Stimulated activated CD4-positive, alpha-beta T cell treated with anti-CD3 and anti-CD28 coated beads, Interleukin-4, amount 100 ng/mL, for 24 hours (primary cell): ENCODE data around the gene HLA-DMA.
"Not testable (repeated sequence)": the region's sequence is repeated elsewhere in the genome, so short reads cannot be mapped to it uniquely, and the experiment has no call there.

ENCODE experiments used
- DNase-seq: peaks from one replicate; pipeline ENCODE4 v3.0.0-alpha.2; 2020

HLA-DMA gene

DNA sequence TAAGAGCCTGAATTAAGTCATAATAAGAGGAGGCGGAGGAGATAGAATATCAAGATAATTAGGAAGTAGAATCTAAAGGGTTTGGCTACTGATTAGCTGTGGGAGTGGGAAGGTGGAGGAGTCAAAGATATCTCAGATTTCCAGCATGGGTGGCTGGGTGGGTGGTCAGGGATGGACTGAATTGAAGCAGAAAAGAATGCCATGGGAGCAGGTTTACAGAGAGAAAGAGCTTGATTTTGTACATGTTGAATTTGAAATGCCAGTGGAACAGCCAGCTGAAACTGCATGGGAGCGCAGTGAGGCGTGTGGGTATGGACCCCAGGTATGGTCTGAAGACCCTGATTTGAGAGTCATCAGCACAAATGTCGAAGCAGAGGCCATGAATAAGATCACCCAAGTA lies 1.4 kb upstream of the HLA-DMA start:
- DNase-seq: no peak

DNA sequence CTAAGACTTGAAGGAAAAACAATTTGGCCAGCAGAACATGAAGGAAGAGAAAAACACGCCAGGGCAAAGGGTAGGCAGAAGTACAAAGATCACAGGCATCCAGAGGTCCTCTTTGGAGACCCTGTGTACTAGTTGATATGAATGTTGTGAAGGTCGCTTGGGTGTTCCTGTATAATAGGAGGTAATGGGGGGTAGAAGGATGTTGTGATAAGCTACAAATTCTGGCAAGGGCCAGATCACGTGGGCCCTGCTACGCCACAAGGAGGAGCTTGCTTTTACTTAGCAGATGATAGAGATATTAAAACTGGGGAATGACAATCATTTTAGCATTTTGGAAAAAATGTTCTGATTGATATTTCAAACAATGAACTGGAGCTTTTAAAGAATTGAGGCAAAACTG lies 878 bp upstream of the HLA-DMA start:
- DNase-seq: no peak

- no peak for DNase-seq
Measured at GRCh38 chr6:32950449-32950848, 2.4 kb downstream of the HLA-DMA start.

GRCh38 chr6:32950010-32950409 lies 2.9 kb downstream of the HLA-DMA start:
- DNase-seq: no peak

DNA sequence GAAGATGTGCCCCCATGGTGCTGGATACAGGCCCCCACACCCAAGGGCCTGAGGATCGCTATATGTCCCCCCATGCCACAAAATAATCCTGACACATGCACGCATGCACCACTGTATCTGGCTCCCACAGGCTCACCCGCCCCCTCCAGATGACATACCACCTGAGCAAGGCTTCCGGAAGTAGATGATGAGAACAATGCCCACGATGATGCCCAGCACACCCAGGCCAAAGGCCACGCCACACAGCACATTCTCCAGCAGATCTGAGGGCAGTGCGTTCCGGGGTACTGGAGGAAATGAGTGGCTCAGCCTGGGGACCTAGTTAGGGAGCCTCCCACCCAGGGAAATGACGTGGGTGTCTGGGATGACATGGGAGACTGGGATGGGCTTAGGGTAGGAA lies 3.8 kb downstream of the HLA-DMA start:
- no peak for DNase-seq

DNA sequence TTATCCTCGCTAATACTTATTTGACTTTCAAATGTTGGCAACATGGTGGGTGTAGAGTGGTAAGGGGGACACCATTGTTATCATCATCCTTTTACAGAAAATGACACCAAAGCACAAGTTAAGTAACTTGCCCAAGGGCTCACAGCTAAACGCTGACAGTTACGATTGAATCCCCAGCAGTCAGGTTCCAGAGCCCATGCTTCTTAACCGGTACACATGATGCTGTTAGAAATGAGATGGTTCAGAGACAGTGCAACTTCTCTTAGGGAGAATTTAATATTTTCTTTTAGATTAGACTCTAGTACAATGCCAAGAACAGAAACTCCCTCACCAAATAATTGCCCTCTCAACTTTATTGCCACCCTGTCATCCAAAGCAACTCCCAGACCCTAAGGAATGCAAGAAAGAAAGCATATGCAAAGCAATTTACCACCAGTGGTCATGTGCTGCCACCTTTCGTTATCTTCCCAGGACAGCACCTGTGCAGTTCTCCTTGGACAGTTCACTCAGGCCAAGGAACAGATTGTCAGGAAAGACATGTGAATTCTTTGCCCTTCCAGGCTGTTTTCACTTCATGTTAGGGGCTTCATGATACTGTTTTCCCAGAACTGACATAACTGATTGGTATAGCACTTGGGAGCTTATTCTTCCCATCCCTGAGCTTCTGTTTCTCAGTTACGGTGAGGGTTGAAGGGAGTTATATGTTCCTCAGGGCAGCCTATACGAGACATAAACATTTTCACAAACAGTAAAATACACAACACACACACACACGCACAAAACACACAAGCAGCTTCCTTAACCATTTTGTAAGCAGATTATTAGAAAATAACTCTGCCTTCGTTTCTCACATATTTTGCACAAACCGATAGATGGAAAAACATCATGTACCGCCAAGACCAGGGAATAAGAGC lies 5.1 kb downstream of the HLA-DMA start:
- DNase-seq: peak; percentile 41

- DNase-seq: no peak
Measured at GRCh38 chr6:32946893-32947292, 6.0 kb downstream of the HLA-DMA start.

DNA sequence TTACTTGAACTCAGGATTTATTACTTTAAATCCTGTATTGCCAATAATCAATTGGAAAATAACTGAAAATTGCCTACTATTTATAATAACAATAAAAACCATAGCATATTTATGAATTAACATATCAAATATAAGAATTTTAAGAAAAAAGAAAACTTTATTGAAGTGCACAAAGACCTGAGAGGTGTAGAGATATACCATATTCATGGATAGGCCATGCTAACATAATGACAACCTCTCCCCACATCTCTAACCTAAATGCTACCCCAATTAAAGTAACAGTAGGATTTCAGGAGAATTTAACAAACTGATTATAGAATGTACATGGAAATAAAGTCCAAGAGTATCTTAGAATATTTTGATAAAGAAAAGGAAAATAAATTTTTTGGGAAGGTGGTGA lies 6.9 kb downstream of the HLA-DMA start:
- no peak for DNase-seq

DNA sequence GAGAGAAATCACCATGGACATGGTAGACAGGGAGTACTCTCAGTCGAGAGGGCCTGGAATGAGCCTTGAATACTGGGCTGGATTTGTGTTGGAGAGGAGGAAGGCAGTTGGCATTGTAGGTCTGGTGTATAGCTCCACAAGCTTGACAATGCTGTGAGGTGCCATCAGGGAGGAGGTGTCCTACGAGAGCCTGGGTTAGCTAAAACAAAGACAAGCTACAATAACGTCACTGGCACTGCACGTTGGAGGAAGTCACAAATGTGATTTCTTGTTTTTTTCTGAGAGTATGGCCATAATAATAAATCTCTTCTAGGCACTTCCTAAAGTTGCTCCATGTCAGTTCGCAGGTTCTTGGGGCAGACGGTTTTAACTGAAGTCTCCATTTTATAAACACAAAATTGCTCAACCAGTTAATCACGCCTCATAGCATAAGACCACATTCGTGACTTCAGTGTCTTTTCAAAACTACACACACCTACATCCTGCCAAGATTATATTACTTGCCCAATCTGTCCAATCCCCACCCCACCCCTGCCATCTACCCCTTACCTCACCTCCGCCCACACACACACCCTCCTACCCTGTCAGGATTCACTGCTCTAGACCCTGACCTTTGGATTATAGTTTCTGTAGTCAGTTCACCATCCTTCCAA lies 7.7 kb downstream of the HLA-DMA start:
- DNase-seq: peak; percentile 32

DNA sequence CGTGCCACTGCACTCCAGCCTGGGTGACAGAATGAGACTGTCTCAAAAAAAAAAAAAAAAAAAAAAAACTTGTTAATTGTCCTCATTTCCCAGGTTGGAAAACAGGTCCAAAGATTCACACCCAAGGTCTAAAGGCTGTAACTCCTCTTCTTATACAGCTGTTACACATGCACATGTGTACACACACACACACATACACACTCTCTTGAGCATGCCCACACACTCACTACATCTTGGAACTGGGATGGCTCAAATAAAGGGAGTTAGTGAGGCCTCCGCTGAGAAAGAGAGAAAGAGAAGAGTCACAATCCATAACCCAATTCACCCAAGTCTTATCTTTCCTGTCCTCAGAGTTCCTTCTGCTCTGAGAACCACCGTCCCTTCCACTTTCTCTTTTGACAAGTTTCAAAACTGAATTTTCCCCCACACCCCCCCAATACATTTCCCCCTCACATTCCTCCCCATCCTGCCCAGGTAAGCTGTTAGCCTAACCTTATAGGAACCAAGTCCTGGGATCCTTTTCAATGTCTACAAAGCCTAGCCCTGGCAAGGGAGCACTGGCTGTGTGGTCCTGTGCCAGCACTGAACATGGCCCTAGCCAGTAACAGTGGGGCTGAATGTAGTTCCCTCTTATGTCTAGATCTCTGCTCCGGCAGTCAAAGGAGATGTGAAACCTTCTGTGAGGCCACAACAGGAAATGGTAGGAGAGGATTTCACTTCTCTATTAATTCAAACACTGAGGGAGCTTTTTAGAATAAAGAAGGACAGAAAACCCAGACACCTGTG lies 8.8 kb downstream of the HLA-DMA start:
- peak; percentile 34 for DNase-seq

- not testable (repeated sequence) for DNase-seq
Measured at GRCh38 chr6:32942555-32943123, 10.3 kb downstream of the HLA-DMA start.

- peak; percentile 60 for DNase-seq
Measured at GRCh38 chr6:32941214-32941768, 11.6 kb downstream of the HLA-DMA start.

- DNase-seq: peak; percentile 55
Measured at GRCh38 chr6:32940656-32941213, 12.2 kb downstream of the HLA-DMA start, which contains the start of gene HLA-DMB. HLA-DMB (minus strand) TSS chr6:32941028; CDS start chr6:32940807, 221 bp downstream.

DNA sequence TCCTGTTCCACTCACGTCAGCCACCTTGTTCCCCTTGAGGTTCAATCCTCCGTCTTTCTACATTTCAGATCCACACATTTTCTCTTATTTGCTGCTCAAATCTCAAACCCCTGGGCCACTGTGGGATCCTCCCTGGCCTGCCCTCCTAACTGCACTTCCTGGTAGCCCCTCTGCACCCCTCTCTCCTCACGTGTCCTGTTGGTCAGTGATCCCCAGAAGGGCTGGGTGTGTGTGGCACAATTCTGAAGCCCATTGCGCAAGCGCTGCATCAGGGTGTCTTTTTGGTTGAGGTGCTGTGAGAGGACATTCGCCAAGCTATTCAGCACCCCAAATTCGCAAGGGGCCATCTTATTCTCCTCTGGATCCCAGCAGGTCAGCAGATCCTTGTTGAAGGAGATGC lies 14.4 kb downstream of the HLA-DMA start:
- DNase-seq: no peak

- no peak for DNase-seq
Measured at GRCh38 chr6:32937230-32937633, 15.7 kb downstream of the HLA-DMA start.

GRCh38 chr6:32936239-32937152 lies 16.4 kb downstream of the HLA-DMA start:
- no peak for DNase-seq

- no peak for DNase-seq
Measured at GRCh38 chr6:32935551-32936238, 17.2 kb downstream of the HLA-DMA start.

GRCh38 chr6:32933661-32934085 lies 19.2 kb downstream of the HLA-DMA start:
- DNase-seq: peak; percentile 83

GRCh38 chr6:32932132-32932868 lies 20.6 kb downstream of the HLA-DMA start:
- no peak for DNase-seq

- no peak for DNase-seq
Measured at GRCh38 chr6:32931211-32931610, 21.7 kb downstream of the HLA-DMA start.
